K562 (cell line): ENCODE measurements around the gene MSGN1. TPM values are rescaled to one million over a fixed set of nuclear protein-coding genes. Genes with fewer than 3 reads are reported as not detected.
A peak's percentile ranks its signal among the peaks of the same experiment; 100 is the strongest.

Experiments
- ATAC-seq: fragments of 200-7000 bp; cut with Tn5 transposase; 3 replicates; pipeline ENCODE4 v1.9.1; 2020; ENCODE audit warnings: moderate library complexity
- BruUV-seq: library from RNA; stranded (reverse); fragments of 400-500 nt; replicated peaks from 2 replicates; lab custom pipeline; 2021; lab: Mats Ljungman, UMichigan
- CTCF ChIA-PET: fragments of 300-600 bp; formaldehyde crosslinking; extraction: SDS; loops from one replicate; lab custom pipeline; 2021; ENCODE audit warnings: low intra/inter-chr PET ratio; lab: Yijun Ruan, JAX
- POLR2A ChIA-PET: fragments of 300-600, 350-650 bp; sonication (Branson Sonifier 250); formaldehyde crosslinking; extraction: SDS; loops from one replicate; lab custom pipeline; 2021; ENCODE audit warnings: antibody characterized with exemption, inconsistent platforms; lab: Yijun Ruan, JAX
- DNase-seq, 4 experiments: peaks; one replicate each; pipeline versions ENCODE4 v3.0.0 to v3.0.0-alpha.2; 2011 to 2018; ENCODE audit warnings: low spot score in 3 of 4, mixed read lengths in 3 of 4; ENCODE audit errors: extremely low read depth in 1 of 4
- FAIRE-seq: peaks from 2 replicates; lab custom pipeline; 2011; peaks lifted over from hg19 to GRCh38; lab: Jason Lieb, UNC
- H2AFZ ChIP-seq: 2 replicates; pipeline ENCODE4 v1.6.0; 2011; ENCODE audit warnings: low read depth, low read length, control low read depth, inconsistent platforms
- H3K27ac ChIP-seq: fragments of 200-600 bp; 3 replicates; pipeline ENCODE4 v1.8.0; 2011; ENCODE audit warnings: low read depth, mild to moderate bottlenecking, control low read depth, inconsistent platforms, low read length, moderate library complexity, mixed read lengths; ENCODE audit errors: extremely low read depth
- H3K27me3 ChIP-seq, 2 experiments: fragments of 300-600 bp in 1 of 2; 2 replicates in 1 of 2; 3 replicates in 1 of 2; pipeline versions ENCODE4 v1.6.0 to v1.8.0; 2011; ENCODE audit warnings: inconsistent platforms in 2 of 2, low read length in 2 of 2, mild to moderate bottlenecking in 1 of 2, mixed read lengths in 1 of 2, moderate library complexity in 1 of 2; ENCODE audit not compliant: control insufficient read depth in 2 of 2, insufficient read depth in 2 of 2
- H3K36me3 ChIP-seq: fragments of 300-600 bp; 3 replicates; pipeline ENCODE4 v1.8.0; 2011; ENCODE audit warnings: mild to moderate bottlenecking, low read length, inconsistent platforms; ENCODE audit not compliant: control insufficient read depth, insufficient read depth
- H3K4me1 ChIP-seq, 2 experiments: fragments of 200-600 bp in 1 of 2; replicated peaks in 1 of 2; 2 replicates in 1 of 2; 3 replicates in 1 of 2; pipeline versions ENCODE4 v1.5.1 to v1.8.0; 2011; ENCODE audit warnings: inconsistent platforms in 2 of 2, low read length in 2 of 2, mild to moderate bottlenecking in 1 of 2, mixed read lengths in 1 of 2, moderate library complexity in 1 of 2; ENCODE audit not compliant: control insufficient read depth in 2 of 2, insufficient read depth in 2 of 2
- H3K4me2 ChIP-seq: 2 replicates; pipeline ENCODE4 v1.6.1; 2011; ENCODE audit warnings: low read length, control low read depth, inconsistent platforms, mixed read lengths; ENCODE audit not compliant: insufficient read depth
- H3K4me3 ChIP-seq: fragments of 200-600 bp; sonication (generic), shearing (Covaris generic); 2 replicates; pipeline ENCODE4 v1.5.1; 2016; ENCODE audit warnings: control low read depth, inconsistent platforms
- H3K79me2 ChIP-seq: fragments of 200-600 bp; 3 replicates; pipeline ENCODE4 v1.8.0; 2011; ENCODE audit warnings: low read length, inconsistent platforms; ENCODE audit not compliant: control insufficient read depth, insufficient read depth
- H3K9ac ChIP-seq, 2 experiments: 2 replicates each; pipeline versions ENCODE4 v1.6.0 to v1.6.1; 2011; ENCODE audit warnings: low read depth in 2 of 2, low read length in 2 of 2, control low read depth in 1 of 2, inconsistent platforms in 1 of 2, mild to moderate bottlenecking in 1 of 2, mixed read lengths in 1 of 2; ENCODE audit not compliant: insufficient read depth in 1 of 2
- H3K9me1 ChIP-seq: one replicate; pipeline ENCODE4 v1.6.0; 2011; ENCODE audit warnings: inconsistent platforms, mild to moderate bottlenecking, low read length, moderate library complexity; ENCODE audit not compliant: control insufficient read depth, insufficient read depth
- H3K9me3 ChIP-seq: replicated peaks from 2 replicates; pipeline ENCODE4 v1.5.1; 2011; ENCODE audit warnings: low read depth, low read length, inconsistent platforms; ENCODE audit not compliant: control insufficient read depth, insufficient read depth
- H4K20me1 ChIP-seq: replicated peaks from 2 replicates; pipeline ENCODE4 v1.6.1; 2011; ENCODE audit warnings: low read length, inconsistent platforms, mixed read lengths; ENCODE audit not compliant: control insufficient read depth, insufficient read depth
- EP400 ChIP-seq: fragments of 450-650 bp; IDR thresholded peaks from 2 replicates; pipeline ENCODE4 v1.6.1; 2017; ENCODE audit warnings: antibody characterized with exemption, mild to moderate bottlenecking, moderate library complexity
- FOXO4 ChIP-seq: fragments of 450-650 bp; formaldehyde crosslinking; IDR thresholded peaks from 2 replicates; pipeline ENCODE4 v1.4.0; 2020; ENCODE audit warnings: mild to moderate bottlenecking, moderate library complexity
- GTF2B ChIP-seq: IDR thresholded peaks from 2 replicates; pipeline ENCODE4 v1.6.1; 2011; ENCODE audit not compliant: insufficient read length; ENCODE audit errors: extremely low read depth
- NCOA2 ChIP-seq, 2 experiments: fragments of 450-650 bp; IDR thresholded peaks; 2 replicates each; pipeline ENCODE4 v1.6.1; 2018; ENCODE audit warnings: mild to moderate bottlenecking in 2 of 2, moderate library complexity in 1 of 2; ENCODE audit not compliant: partially characterized antibody in 2 of 2
- OTX1 ChIP-seq: fragments of 450-650 bp; formaldehyde crosslinking; IDR thresholded peaks from 2 replicates; pipeline ENCODE4 v1.4.0; 2022; ENCODE audit warnings: mild to moderate bottlenecking
- PRDM10 ChIP-seq: fragments of 450-650 bp; IDR thresholded peaks from 2 replicates; pipeline ENCODE4 v1.6.1; 2018; ENCODE audit not compliant: partially characterized antibody
- PRMT5 ChIP-seq: sonication (generic); formaldehyde crosslinking; IDR thresholded peaks from 2 replicates; pipeline ENCODE4 v1.5.0; 2020; ENCODE audit warnings: missing genetic modification reagents
- PURB ChIP-seq: sonication (generic); formaldehyde crosslinking; IDR thresholded peaks from 2 replicates; pipeline ENCODE4 v1.9.0; 2021; ENCODE audit warnings: low read depth, mild to moderate bottlenecking, missing genetic modification reagents
- SIN3A ChIP-seq, 2 experiments: fragments of 150-350 bp in 1 of 2; IDR thresholded peaks; 2 replicates each; pipeline ENCODE4 v1.6.1; 2011 to 2016; ENCODE audit warnings: borderline replicate concordance in 2 of 2, low read depth in 2 of 2, low read length in 2 of 2, mild to moderate bottlenecking in 2 of 2, moderate library complexity in 2 of 2; ENCODE audit not compliant: control insufficient read depth in 1 of 2
- SMARCA4 ChIP-seq: fragments of 450-650 bp; IDR thresholded peaks from 2 replicates; pipeline ENCODE4 v1.6.1; 2016
- TFAM ChIP-seq: fragments of 250-450 bp; sonication (Bioruptor Pico); conservative IDR thresholded peaks from 2 replicates; pipeline ENCODE4 v1.5.0; 2021; ENCODE audit warnings: mild to moderate bottlenecking, moderate library complexity
- ZKSCAN8 ChIP-seq: fragments of 200-800 bp; sonication (Bioruptor generic); IDR thresholded peaks from 2 replicates; pipeline ENCODE4 v1.6.1; 2016; ENCODE audit warnings: missing genetic modification characterization, missing compliant biosample characterization
- ZNF584 ChIP-seq: fragments of 200-800 bp; sonication (Bioruptor generic); IDR thresholded peaks from 2 replicates; pipeline ENCODE4 v1.6.1; 2016; ENCODE audit warnings: low read depth, mild to moderate bottlenecking, missing genetic modification characterization, missing compliant biosample characterization
- WGBS: fragments of 100-300 bp; shearing (Covaris generic); methylation state at CpG from one replicate; pipeline ENCODE4 v1.1.6; 2016; ENCODE audit warnings: low coverage, mixed read lengths; ENCODE audit not compliant: insufficient coverage; ENCODE audit errors: missing lambda C conversion rate; 5-methylcytosine and 5-hydroxymethylcytosine counted together
- in situ Hi-C: fragments of 300-500 bp; cut with MboI; formaldehyde crosslinking; loops from 4 replicates; pipeline ENCODE4 v1.15.0; 2018; ENCODE audit warnings: inconsistent platforms, mixed read lengths
- intact Hi-C: fragments of 100-400 bp; cut with micrococcal nuclease; formaldehyde crosslinking; loops from 2 replicates; pipeline ENCODE4 v1.14.2; 2022
- polyA plus RNA-seq, 8 experiments: library from polyadenylated mRNA; depleted of rRNA in 4 of 8; stranded (reverse) in 5 of 8; unstranded in 3 of 8; fragments of >200 nt; fragmentation: Nextera tagmentation in 2 of 8; fragmentation: Illumina TruSeq in 1 of 8; extraction: Ambion mirVana in 2 of 8; extraction: Trizol in 1 of 8; gene quantifications; 2 replicates each; pipeline versions ENCODE4 v1.2.1 to v1.2.3, GENCODE V29; 2011 to 2014; ENCODE audit warnings: inconsistent platforms in 1 of 8, missing spikeins in 1 of 8
- total RNA-seq, 7 experiments: library from RNA; depleted of rRNA in 6 of 7; stranded (reverse); fragments of >200 nt in 6 of 7; fragmentation: Illumina TruSeq in 2 of 7; extraction: Trizol in 2 of 7; gene quantifications; 2 replicates each; pipeline versions ENCODE4 v1.2.1 to v1.2.3, GENCODE V29; 2011 to 2021; ENCODE audit warnings: low replicate concordance in 1 of 7

MSGN1 gene
- total and polyA plus RNA-seq, 9 of the 15 experiments (the other 6 are each of a cell fraction or from before 2014, with no cell fraction given) = not detected

- Histone ChIP-seq H3K4me1 (no peaks in the 10 kb centered on the region), H3K4me2 (no peak overlapping the region), H4K20me1 (no peaks in the 10 kb centered on the region), H3K79me2 (no peaks in the 10 kb centered on the region), H3K27ac (no peak overlapping the region), H3K36me3 (peaks cover 47% of the 10 kb centered on the region; the same call in 2 of the 3 replicates), H3K9me3 (no peaks in the 10 kb centered on the region), H3K27me3 (no peaks in the 10 kb centered on the region), H3K4me3 (no peak overlapping the region), H2AFZ (no peak overlapping the region), H3K9me1 (no peaks in the 10 kb centered on the region), H3K9ac (no peak overlapping the region)
- WGBS = 92% methylated on average over 1 of the region's 1 CpG
- BruUV-seq = no TSS peak
- ATAC-seq (no peak), DNase-seq (no peak), FAIRE-seq (peak; percentile 56)
- intact Hi-C loops (no loop called here), in situ Hi-C loops (no loop called here)
- TF ChIP-seq ZKSCAN8 = no peak
- no peak for TF ChIP-seq TFAM (CRISPR knock-in tag)
- no peak for TF ChIP-seq PRMT5 (CRISPR knock-in tag)
- TF ChIP-seq FOXO4 (CRISPR knock-in tag) = no peak
- no peak for TF ChIP-seq SIN3A (IDR thresholded peaks at IDR 0.05; ENCODE audit: borderline replicate concordance in 2 of 2, control insufficient read depth in 1 of 2, low read depth in 2 of 2, low read length in 2 of 2)
- no peak for TF ChIP-seq ZNF584 (CRISPR knock-in tag)
- no peak for TF ChIP-seq NCOA2 (IDR thresholded peaks at IDR 0.05; ENCODE audit: partially characterized antibody in 2 of 2)
- TF ChIP-seq PURB (CRISPR knock-in tag) = no peak
- no peak for TF ChIP-seq OTX1
- TF ChIP-seq PRDM10 = no peak
- no peak for TF ChIP-seq SMARCA4
- no peak for TF ChIP-seq GTF2B
- no peak for TF ChIP-seq EP400
- ChIA-PET CTCF (no interaction called here), POLR2A (no interaction called here)
Measured at GRCh38 chr2:17780546-17780945, 35.7 kb upstream of the MSGN1 start.
